AG04450 (cell line): Measurements from ENCODE around the gene KRT34. TPM values are rescaled to one million over a fixed set of nuclear protein-coding genes. Genes with fewer than 3 reads are reported as not detected.

Experiments used
- CTCF ChIA-PET: fragments of 300-600, 350-600 bp; formaldehyde crosslinking; extraction: SDS; loops from one replicate; lab custom pipeline; 2022; ENCODE audit warnings: antibody characterized with exemption, inconsistent platforms; lab: Charles Lee
- POLR2A ChIA-PET: fragments of 350-600 bp; formaldehyde crosslinking; extraction: SDS; loops from one replicate; lab custom pipeline; 2021; ENCODE audit warnings: antibody characterized with exemption, inconsistent platforms; lab: Yijun Ruan, JAX
- DNase-seq: peaks from one replicate; pipeline ENCODE4 v3.0.0-alpha.2; 2011; ENCODE audit warnings: low read depth, low spot score
- H3K27ac ChIP-seq: one replicate; pipeline ENCODE4 v1.5.1; 2012; ENCODE audit warnings: low read depth, low read length, control low read depth
- H3K27me3 ChIP-seq: one replicate; pipeline ENCODE4 v1.6.0; 2012; ENCODE audit warnings: low read length; ENCODE audit not compliant: control insufficient read depth, insufficient read depth
- H3K4me3 ChIP-seq: 2 replicates; pipeline ENCODE4 v1.5.1; 2011; ENCODE audit warnings: mild to moderate bottlenecking, low read depth, low read length, control low read depth
- H3K9me3 ChIP-seq: 2 replicates; pipeline ENCODE4 v1.5.1; 2012; ENCODE audit warnings: low read length; ENCODE audit not compliant: control insufficient read depth, insufficient read depth
- CTCF ChIP-seq: IDR thresholded peaks from 2 replicates; pipeline ENCODE4 v1.5.1; 2011; ENCODE audit warnings: low read depth, low read length, control low read depth, inconsistent platforms
- polyA plus RNA-seq: library from polyadenylated mRNA; depleted of rRNA; stranded (reverse); fragments of >200 nt; gene quantifications from 2 replicates; pipeline ENCODE4 v1.2.3, GENCODE V29; 2011

KRT34 gene
- polyA plus RNA-seq, 1 experiment = 0.27 TPM

DNA sequence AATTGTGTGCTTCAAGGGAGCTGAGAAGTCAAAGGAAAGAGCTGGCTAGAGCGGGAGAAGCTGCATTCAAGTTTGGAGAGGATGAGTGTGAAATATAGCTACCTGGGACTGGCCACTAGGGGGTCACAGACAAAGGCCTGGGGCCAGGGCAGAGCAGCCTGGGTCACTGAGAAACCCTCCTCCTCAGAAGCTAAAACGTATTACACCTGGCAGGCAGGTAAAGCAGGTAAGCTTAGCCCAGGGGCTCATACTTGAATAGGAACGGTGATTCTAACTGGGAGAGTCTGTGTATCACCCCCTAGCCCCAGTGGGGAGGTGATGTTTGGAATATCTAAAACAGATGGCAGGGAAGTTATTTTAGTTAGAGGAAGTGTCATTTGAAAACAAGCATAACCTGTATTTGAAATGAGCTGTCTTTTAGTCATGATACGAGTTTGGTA is 35.5 kb upstream of the KRT34 start:
- DNase-seq = no peak
- 0 out of 2 replicates have a peak, but pooled peaks have one; percentile 31 for TF ChIP-seq CTCF
- ChIA-PET CTCF (interaction anchor here (0.6 to 1.2 kb wide), 5 partner anchors 9 to 562 kb away, joined by 3 to 7 read pairs (median 3); no protein-coding TSS in a partner anchor), POLR2A (no interaction called here)
- Histone ChIP-seq H3K27me3 (peaks cover 2% of the 10 kb centered on the region), H3K27ac (peak overlapping the region; percentile 47), H3K4me3 (no peak overlapping the region), H3K9me3 (no peaks in the 10 kb centered on the region)

DNA sequence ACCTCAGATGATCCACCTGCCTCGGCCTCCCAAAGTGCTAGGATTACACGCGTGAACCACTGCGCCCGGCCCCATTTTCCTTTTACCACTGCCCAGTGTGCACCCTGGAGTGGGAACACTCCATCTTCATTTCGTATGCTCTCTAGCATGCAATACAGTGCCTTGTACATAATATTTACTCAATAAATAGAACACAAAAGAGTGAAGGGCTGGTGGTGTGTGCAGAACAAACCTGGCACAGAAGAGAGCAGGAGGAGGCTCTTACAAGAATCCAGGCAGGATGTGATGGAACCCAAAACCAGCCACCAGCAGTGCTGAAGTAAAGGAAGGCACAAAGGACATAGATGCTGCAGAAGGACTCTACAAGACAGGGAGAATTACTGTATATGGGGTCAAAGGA is 35.0 kb upstream of the KRT34 start:
- DNase-seq = no peak
- Histone ChIP-seq H3K9me3 (no peaks in the 10 kb centered on the region), H3K4me3 (no peak overlapping the region), H3K27me3 (peaks cover 2% of the 10 kb centered on the region), H3K27ac (no peak overlapping the region)
- CTCF ChIA-PET = interaction anchor here (0.6 to 1.2 kb wide), 3 partner anchors 95 to 561 kb away, joined by 3 to 7 read pairs (median 3); no protein-coding TSS in a partner anchor
- POLR2A ChIA-PET = no interaction called here
- TF ChIP-seq CTCF = no peak

- DNase-seq = no peak
- no peak for TF ChIP-seq CTCF
Observed at GRCh38 chr17:41416479-41416878, 34.4 kb upstream of the KRT34 start.

GRCh38 chr17:41415833-41416335 is 33.8 kb upstream of the KRT34 start:
- H3K27ac ChIP-seq = peak overlapping the region; percentile 61

More at GRCh38 chr17:41416479-41416878, 34.4 kb upstream of the KRT34 start:
- ChIA-PET CTCF (interaction anchor here (0.8 to 1.3 kb wide), 2 partner anchors 246 to 249 kb away, joined by 3 to 4 read pairs; no protein-coding TSS in a partner anchor), POLR2A (interaction anchor here (0.7 to 1.5 kb wide), 2 partner anchors 12 to 49 kb away, joined by 4 to 9 read pairs; no protein-coding TSS in a partner anchor)
- H3K4me3 ChIP-seq = no peak overlapping the region
- peaks cover 2% of the 10 kb centered on the region for H3K27me3 ChIP-seq
- H3K27ac ChIP-seq = no peak overlapping the region
- H3K9me3 ChIP-seq = peaks cover under 1% of the 10 kb centered on the region; the same call in 1 of the 2 replicates

More at GRCh38 chr17:41415833-41416335, 33.8 kb upstream of the KRT34 start:
- no peak overlapping the region for H3K4me3 ChIP-seq
- CTCF ChIA-PET = interaction anchor here (0.8 to 1.3 kb wide), 2 partner anchors 247 to 250 kb away, joined by 3 to 4 read pairs; no protein-coding TSS in a partner anchor
- H3K27me3 ChIP-seq = peaks cover 2% of the 10 kb centered on the region
- POLR2A ChIA-PET = interaction anchor here (0.7 to 1.5 kb wide), 2 partner anchors 12 to 49 kb away, joined by 4 to 9 read pairs; no protein-coding TSS in a partner anchor
- no peak for TF ChIP-seq CTCF
- peaks cover 3% of the 10 kb centered on the region; the same call in 1 of the 2 replicates for H3K9me3 ChIP-seq
- no peak for DNase-seq
